Measurements from ENCODE around the gene TIMM10.
"Not testable (repeated sequence)": the region's sequence is repeated elsewhere in the genome, so short reads cannot be mapped to it uniquely, and the experiment has no call there.

Gene TIMM10

GRCh38 chr11:57543593-57543992 is 13.0 kb upstream of the TIMM10 start:
- DNase-seq (ENCODE audit: insufficient read length, low spot score) (no peak), FAIRE-seq (no peak)

- no peak for DNase-seq (ENCODE audit: insufficient read length, low spot score)
- no peak for FAIRE-seq
Observed at GRCh38 chr11:57542582-57542981, 12.0 kb upstream of the TIMM10 start.

- DNase-seq (ENCODE audit: insufficient read length, low spot score) (no peak), FAIRE-seq (no peak)
Observed at GRCh38 chr11:57541169-57541568, 10.6 kb upstream of the TIMM10 start.

GRCh38 chr11:57539342-57539741 is 8.8 kb upstream of the TIMM10 start:
- FAIRE-seq (no peak), DNase-seq (ENCODE audit: insufficient read length, low spot score) (no peak)

- FAIRE-seq = no peak
- DNase-seq (ENCODE audit: insufficient read length, low spot score) = no peak
Observed at GRCh38 chr11:57536947-57537619, 6.5 kb upstream of the TIMM10 start, which contains the start of gene SMTNL1. Gene SMTNL1 (plus strand): TSS chr11:57537595. CDS start chr11:57542643, 5,048 bp downstream.

- not testable (repeated sequence) for FAIRE-seq
Observed at GRCh38 chr11:57534449-57534848, 3.9 kb upstream of the TIMM10 start.

GRCh38 chr11:57530215-57530595 is 349 bp downstream of the TIMM10 start:
- FAIRE-seq (no peak), DNase-seq (ENCODE audit: insufficient read length, low spot score) (no peak)

More at GRCh38 chr11:57534449-57534848, 3.9 kb upstream of the TIMM10 start:
- not testable (repeated sequence) for DNase-seq (ENCODE audit: insufficient read length, low spot score)

GRCh38 chr11:57529012-57529411 is 1.5 kb downstream of the TIMM10 start:
- FAIRE-seq (no peak), DNase-seq (ENCODE audit: insufficient read length, low spot score) (no peak)

GRCh38 chr11:57527056-57527631 is 3.4 kb downstream of the TIMM10 start:
- no peak for DNase-seq (ENCODE audit: insufficient read length, low spot score)
- peak; percentile 89 for FAIRE-seq

- FAIRE-seq = no peak
Observed at GRCh38 chr11:57523419-57523818, 7.1 kb downstream of the TIMM10 start.

GRCh38 chr11:57521116-57521515 is 9.4 kb downstream of the TIMM10 start:
- FAIRE-seq (no peak), DNase-seq (ENCODE audit: insufficient read length, low spot score) (no peak)

More at GRCh38 chr11:57523419-57523818, 7.1 kb downstream of the TIMM10 start:
- no peak for DNase-seq (ENCODE audit: insufficient read length, low spot score)

GRCh38 chr11:57516061-57516443 is 14.5 kb downstream of the TIMM10 start:
- no peak for DNase-seq (ENCODE audit: insufficient read length, low spot score)
- FAIRE-seq = no peak

GRCh38 chr11:57515332-57516060 is 15.1 kb downstream of the TIMM10 start, which contains the start of gene SLC43A1:
Gene SLC43A1 (minus strand): TSS chr11:57515702. CDS start chr11:57514111, 1,591 bp downstream.
- FAIRE-seq (peak; percentile 87), DNase-seq (ENCODE audit: insufficient read length, low spot score) (peak; percentile 35)

- DNase-seq (ENCODE audit: insufficient read length, low spot score) = peak; percentile 41
- FAIRE-seq = peak; percentile 71
Observed at GRCh38 chr11:57514538-57515331, 15.8 kb downstream of the TIMM10 start.

- FAIRE-seq (no peak), DNase-seq (ENCODE audit: insufficient read length, low spot score) (no peak)
Observed at GRCh38 chr11:57513911-57514537, 16.5 kb downstream of the TIMM10 start.

GRCh38 chr11:57513452-57513795 is 17.1 kb downstream of the TIMM10 start:
- no peak for FAIRE-seq
- no peak for DNase-seq (ENCODE audit: insufficient read length, low spot score)

- no peak for DNase-seq (ENCODE audit: insufficient read length, low spot score)
- FAIRE-seq = no peak
Observed at GRCh38 chr11:57512646-57513451, 17.7 kb downstream of the TIMM10 start.

- no peak for DNase-seq (ENCODE audit: insufficient read length, low spot score)
- FAIRE-seq = no peak
Observed at GRCh38 chr11:57511741-57512430, 18.7 kb downstream of the TIMM10 start.

Data from GM19239 (cell line).